Liver (tissue), 9 donors: ENCODE measurements around the gene RARB. TPM values are rescaled to one million over a fixed set of nuclear protein-coding genes. Genes with fewer than 3 reads are reported as not detected.

ENCODE experiments used
- DNase-seq: peaks from one replicate; pipeline ENCODE4 v3.0.0-alpha.2; 2017; ENCODE audit warnings: low spot score
- H3K27ac ChIP-seq, 2 donors: one replicate each; pipeline ENCODE4 v1.7.0; 2013; ENCODE audit warnings: inconsistent platforms in 2 of 2, low read length in 2 of 2, control low read depth in 1 of 2, low read depth in 1 of 2, mild to moderate bottlenecking in 1 of 2
- H3K27me3 ChIP-seq, 4 donors: one replicate each; pipeline versions ENCODE4 v1.6.1 to v1.7.0; 2013; ENCODE audit warnings: low read length in 3 of 4, inconsistent platforms in 1 of 4, mild to moderate bottlenecking in 1 of 4, moderate library complexity in 1 of 4; ENCODE audit not compliant: control insufficient read depth in 4 of 4, insufficient read depth in 4 of 4
- H3K36me3 ChIP-seq, 4 donors: one replicate each; pipeline versions ENCODE4 v1.6.1 to v1.7.0; 2013; ENCODE audit warnings: low read length in 3 of 4, mild to moderate bottlenecking in 3 of 4, low read depth in 1 of 4, moderate library complexity in 1 of 4; ENCODE audit not compliant: control insufficient read depth in 4 of 4, insufficient read depth in 3 of 4
- H3K4me1 ChIP-seq, 4 donors: one replicate each; pipeline versions ENCODE4 v1.6.1 to v1.7.0; 2013; ENCODE audit warnings: low read length in 3 of 4, mild to moderate bottlenecking in 3 of 4, moderate library complexity in 1 of 4; ENCODE audit not compliant: control insufficient read depth in 4 of 4, insufficient read depth in 4 of 4
- H3K4me3 ChIP-seq, 3 donors: one replicate each; pipeline versions ENCODE4 v1.6.1 to v1.7.0; 2013; ENCODE audit warnings: low read length in 3 of 3, control low read depth in 1 of 3, low read depth in 1 of 3, mild to moderate bottlenecking in 1 of 3
- H3K9ac ChIP-seq, 2 donors: one replicate each; pipeline ENCODE4 v1.7.0; 2013; ENCODE audit warnings: low read length in 2 of 2, mild to moderate bottlenecking in 2 of 2, moderate library complexity in 2 of 2, control low read depth in 1 of 2, low read depth in 1 of 2
- H3K9me3 ChIP-seq, 4 donors: one replicate each; pipeline versions ENCODE4 v1.6.1 to v1.7.0; 2013; ENCODE audit warnings: low read length in 3 of 4; ENCODE audit not compliant: control insufficient read depth in 4 of 4
- EGR1 ChIP-seq, 2 donors: IDR thresholded peaks; 2 replicates each; pipeline ENCODE4 v1.6.1; 2016 to 2018; ENCODE audit warnings: antibody characterized with exemption in 2 of 2, low read depth in 2 of 2
- FOXA1 ChIP-seq: IDR thresholded peaks from 2 replicates; pipeline ENCODE4 v1.6.1; 2016; ENCODE audit warnings: antibody characterized with exemption
- FOXA2 ChIP-seq: IDR thresholded peaks from 2 replicates; pipeline ENCODE4 v1.6.1; 2016; ENCODE audit warnings: antibody characterized with exemption
- GABPA ChIP-seq, 2 donors: IDR thresholded peaks in 1 of 2; conservative IDR thresholded peaks in 1 of 2; 2 replicates each; pipeline ENCODE4 v1.6.1; 2016; ENCODE audit warnings: antibody characterized with exemption in 2 of 2, mild to moderate bottlenecking in 1 of 2, moderate library complexity in 1 of 2
- HNF4A ChIP-seq, 2 donors: conservative IDR thresholded peaks; 2 replicates each; pipeline ENCODE4 v1.6.1; 2016; ENCODE audit warnings: antibody characterized with exemption in 2 of 2, mild to moderate bottlenecking in 2 of 2
- HNF4G ChIP-seq: IDR thresholded peaks from 2 replicates; pipeline ENCODE4 v1.6.1; 2016; ENCODE audit warnings: antibody characterized with exemption
- JUND ChIP-seq, 2 donors: IDR thresholded peaks; 2 replicates each; pipeline ENCODE4 v1.6.1; 2016; ENCODE audit warnings: antibody characterized with exemption in 2 of 2
- NR2F2 ChIP-seq: IDR thresholded peaks from 2 replicates; pipeline ENCODE4 v1.6.1; 2016; ENCODE audit warnings: antibody characterized with exemption
- RAD21 ChIP-seq, 2 donors: IDR thresholded peaks; 2 replicates each; pipeline ENCODE4 v1.6.1; 2016; ENCODE audit warnings: antibody characterized with exemption in 2 of 2, mild to moderate bottlenecking in 2 of 2
- RXRA ChIP-seq, 2 donors: IDR thresholded peaks; 2 replicates each; pipeline ENCODE4 v1.6.1; 2017 to 2018; ENCODE audit warnings: antibody characterized with exemption in 2 of 2, mild to moderate bottlenecking in 1 of 2
- SP1 ChIP-seq: IDR thresholded peaks from 2 replicates; pipeline ENCODE4 v1.6.1; 2018; ENCODE audit warnings: antibody characterized with exemption, mild to moderate bottlenecking
- TAF1 ChIP-seq: conservative IDR thresholded peaks from 2 replicates; pipeline ENCODE4 v1.6.1; 2016; ENCODE audit warnings: antibody characterized with exemption, mild to moderate bottlenecking
- YY1 ChIP-seq: IDR thresholded peaks from 2 replicates; pipeline ENCODE4 v1.6.1; 2016; ENCODE audit warnings: antibody characterized with exemption, mild to moderate bottlenecking
- WGBS: extraction: QIAGEN DNeasy Blood & Tissue Kit; methylation state at CpG from one replicate; pipeline ENCODE4 v1.1.7; 2013; 5-methylcytosine and 5-hydroxymethylcytosine counted together
- polyA plus RNA-seq, 2 donors: library from polyadenylated mRNA; stranded (reverse) in 1 of 2; unstranded in 1 of 2; fragments of 200-250 nt in 1 of 2; fragments of >200 nt in 1 of 2; fragmentation: Nextera tagmentation in 1 of 2; extraction: Ambion mirVana in 1 of 2; gene quantifications; one replicate each; pipeline versions ENCODE4 v1.2.1 to v1.2.3, GENCODE V29; 2013 to 2015
- total RNA-seq, 2 donors: library from RNA; depleted of rRNA; stranded (reverse); fragments of >200 nt; gene quantifications; one replicate each; pipeline ENCODE4 v1.2.3, GENCODE V29; 2014
- TF ChIP-seq, protein P1 (sequence below): IDR thresholded peaks from 2 replicates; pipeline ENCODE4 v1.6.1; 2016; ENCODE audit warnings: antibody characterized with exemption
- TF ChIP-seq, protein P2 (sequence below): fragments of 150-350 bp; IDR thresholded peaks from 2 replicates; pipeline ENCODE4 v1.5.1; 2017; ENCODE audit warnings: improper control_type of control experiment, low read depth, low read length; ENCODE audit not compliant: missing input control
- TF ChIP-seq, protein P3 (sequence below): IDR thresholded peaks from 2 replicates; pipeline ENCODE4 v1.6.1; 2016; ENCODE audit warnings: antibody characterized with exemption, mild to moderate bottlenecking
- TF ChIP-seq, protein P4 (sequence below): IDR thresholded peaks from 2 replicates; pipeline ENCODE4 v1.6.1; 2016; ENCODE audit warnings: antibody characterized with exemption
- TF ChIP-seq, protein P5 (sequence below): IDR thresholded peaks from 2 replicates; pipeline ENCODE4 v1.6.1; 2016; ENCODE audit warnings: antibody characterized with exemption
- donor health status: healthy.
- donor health status: healthy.
- donor health status: healthy.
- donor health status: healthy.
- donor health status: healthy.

Gene RARB
- total and polyA plus RNA-seq, 4 donors, result 2.1 to 3.3 (median 2.3) TPM

DNA sequence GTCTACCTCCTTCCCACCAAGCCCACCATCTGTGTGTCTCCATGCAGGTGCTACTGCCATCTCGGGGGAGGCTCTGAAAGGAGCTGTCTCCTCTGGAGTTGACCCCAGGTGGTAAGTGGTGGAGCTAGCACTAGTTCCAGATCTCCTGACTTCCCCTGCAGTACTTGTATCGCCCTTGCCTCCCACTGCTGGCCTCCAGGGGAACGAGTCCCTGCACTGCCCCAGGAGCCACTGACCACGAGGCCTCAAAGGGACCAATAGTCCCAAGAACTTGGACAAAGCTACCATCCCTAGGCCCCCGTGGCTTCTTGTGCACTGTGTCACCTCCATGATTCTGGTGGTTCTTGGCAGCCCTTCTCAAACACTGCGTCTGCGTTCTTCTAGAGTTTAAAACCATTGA lies 137.7 kb downstream of the RARB start:
- WGBS, result 91% methylated on average over 7 of the region's 7 CpGs
- Histone ChIP-seq H3K4me1 (no peaks in the 10 kb centered on the region), H3K9ac (no peak overlapping the region), H3K36me3 (peaks cover 0 to 3% (median 0%) of the 10 kb centered on the region in 4 donors), H3K27ac (no peak overlapping the region), H3K4me3 (no peak overlapping the region), H3K9me3 (no peaks in the 10 kb centered on the region), H3K27me3 (no peaks in the 10 kb centered on the region)
- TF ChIP-seq, protein P1, sequence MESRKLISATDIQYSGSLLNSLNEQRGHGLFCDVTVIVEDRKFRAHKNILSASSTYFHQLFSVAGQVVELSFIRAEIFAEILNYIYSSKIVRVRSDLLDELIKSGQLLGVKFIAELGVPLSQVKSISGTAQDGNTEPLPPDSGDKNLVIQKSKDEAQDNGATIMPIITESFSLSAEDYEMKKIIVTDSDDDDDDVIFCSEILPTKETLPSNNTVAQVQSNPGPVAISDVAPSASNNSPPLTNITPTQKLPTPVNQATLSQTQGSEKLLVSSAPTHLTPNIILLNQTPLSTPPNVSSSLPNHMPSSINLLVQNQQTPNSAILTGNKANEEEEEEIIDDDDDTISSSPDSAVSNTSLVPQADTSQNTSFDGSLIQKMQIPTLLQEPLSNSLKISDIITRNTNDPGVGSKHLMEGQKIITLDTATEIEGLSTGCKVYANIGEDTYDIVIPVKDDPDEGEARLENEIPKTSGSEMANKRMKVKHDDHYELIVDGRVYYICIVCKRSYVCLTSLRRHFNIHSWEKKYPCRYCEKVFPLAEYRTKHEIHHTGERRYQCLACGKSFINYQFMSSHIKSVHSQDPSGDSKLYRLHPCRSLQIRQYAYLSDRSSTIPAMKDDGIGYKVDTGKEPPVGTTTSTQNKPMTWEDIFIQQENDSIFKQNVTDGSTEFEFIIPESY, result no peak
- no peak for TF ChIP-seq FOXA2
- TF ChIP-seq, protein P2, sequence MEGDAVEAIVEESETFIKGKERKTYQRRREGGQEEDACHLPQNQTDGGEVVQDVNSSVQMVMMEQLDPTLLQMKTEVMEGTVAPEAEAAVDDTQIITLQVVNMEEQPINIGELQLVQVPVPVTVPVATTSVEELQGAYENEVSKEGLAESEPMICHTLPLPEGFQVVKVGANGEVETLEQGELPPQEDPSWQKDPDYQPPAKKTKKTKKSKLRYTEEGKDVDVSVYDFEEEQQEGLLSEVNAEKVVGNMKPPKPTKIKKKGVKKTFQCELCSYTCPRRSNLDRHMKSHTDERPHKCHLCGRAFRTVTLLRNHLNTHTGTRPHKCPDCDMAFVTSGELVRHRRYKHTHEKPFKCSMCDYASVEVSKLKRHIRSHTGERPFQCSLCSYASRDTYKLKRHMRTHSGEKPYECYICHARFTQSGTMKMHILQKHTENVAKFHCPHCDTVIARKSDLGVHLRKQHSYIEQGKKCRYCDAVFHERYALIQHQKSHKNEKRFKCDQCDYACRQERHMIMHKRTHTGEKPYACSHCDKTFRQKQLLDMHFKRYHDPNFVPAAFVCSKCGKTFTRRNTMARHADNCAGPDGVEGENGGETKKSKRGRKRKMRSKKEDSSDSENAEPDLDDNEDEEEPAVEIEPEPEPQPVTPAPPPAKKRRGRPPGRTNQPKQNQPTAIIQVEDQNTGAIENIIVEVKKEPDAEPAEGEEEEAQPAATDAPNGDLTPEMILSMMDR, result no peak
- no peak for TF ChIP-seq HNF4A (conservative IDR thresholded peaks at IDR 0.05)
- no peak for TF ChIP-seq NR2F2
- no peak for TF ChIP-seq EGR1 (IDR thresholded peaks at IDR 0.05; ENCODE audit: low read depth in 2 of 2)
- TF ChIP-seq, protein P3, sequence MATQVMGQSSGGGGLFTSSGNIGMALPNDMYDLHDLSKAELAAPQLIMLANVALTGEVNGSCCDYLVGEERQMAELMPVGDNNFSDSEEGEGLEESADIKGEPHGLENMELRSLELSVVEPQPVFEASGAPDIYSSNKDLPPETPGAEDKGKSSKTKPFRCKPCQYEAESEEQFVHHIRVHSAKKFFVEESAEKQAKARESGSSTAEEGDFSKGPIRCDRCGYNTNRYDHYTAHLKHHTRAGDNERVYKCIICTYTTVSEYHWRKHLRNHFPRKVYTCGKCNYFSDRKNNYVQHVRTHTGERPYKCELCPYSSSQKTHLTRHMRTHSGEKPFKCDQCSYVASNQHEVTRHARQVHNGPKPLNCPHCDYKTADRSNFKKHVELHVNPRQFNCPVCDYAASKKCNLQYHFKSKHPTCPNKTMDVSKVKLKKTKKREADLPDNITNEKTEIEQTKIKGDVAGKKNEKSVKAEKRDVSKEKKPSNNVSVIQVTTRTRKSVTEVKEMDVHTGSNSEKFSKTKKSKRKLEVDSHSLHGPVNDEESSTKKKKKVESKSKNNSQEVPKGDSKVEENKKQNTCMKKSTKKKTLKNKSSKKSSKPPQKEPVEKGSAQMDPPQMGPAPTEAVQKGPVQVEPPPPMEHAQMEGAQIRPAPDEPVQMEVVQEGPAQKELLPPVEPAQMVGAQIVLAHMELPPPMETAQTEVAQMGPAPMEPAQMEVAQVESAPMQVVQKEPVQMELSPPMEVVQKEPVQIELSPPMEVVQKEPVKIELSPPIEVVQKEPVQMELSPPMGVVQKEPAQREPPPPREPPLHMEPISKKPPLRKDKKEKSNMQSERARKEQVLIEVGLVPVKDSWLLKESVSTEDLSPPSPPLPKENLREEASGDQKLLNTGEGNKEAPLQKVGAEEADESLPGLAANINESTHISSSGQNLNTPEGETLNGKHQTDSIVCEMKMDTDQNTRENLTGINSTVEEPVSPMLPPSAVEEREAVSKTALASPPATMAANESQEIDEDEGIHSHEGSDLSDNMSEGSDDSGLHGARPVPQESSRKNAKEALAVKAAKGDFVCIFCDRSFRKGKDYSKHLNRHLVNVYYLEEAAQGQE, result no peak
- no peak for TF ChIP-seq SP1
- TF ChIP-seq TAF1, result no peak
- TF ChIP-seq, protein P4, sequence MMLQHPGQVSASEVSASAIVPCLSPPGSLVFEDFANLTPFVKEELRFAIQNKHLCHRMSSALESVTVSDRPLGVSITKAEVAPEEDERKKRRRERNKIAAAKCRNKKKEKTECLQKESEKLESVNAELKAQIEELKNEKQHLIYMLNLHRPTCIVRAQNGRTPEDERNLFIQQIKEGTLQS, result no peak
- TF ChIP-seq GABPA (IDR thresholded peaks at IDR 0.05 in 1 of 2, conservative IDR thresholded peaks at IDR 0.05 in 1 of 2), result no peak
- TF ChIP-seq FOXA1, result no peak
- TF ChIP-seq RAD21 (IDR thresholded peaks at IDR 0.05), result no peak
- no peak for TF ChIP-seq JUND (IDR thresholded peaks at IDR 0.05)
- TF ChIP-seq, protein P5, sequence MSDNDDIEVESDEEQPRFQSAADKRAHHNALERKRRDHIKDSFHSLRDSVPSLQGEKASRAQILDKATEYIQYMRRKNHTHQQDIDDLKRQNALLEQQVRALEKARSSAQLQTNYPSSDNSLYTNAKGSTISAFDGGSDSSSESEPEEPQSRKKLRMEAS, result no peak
- TF ChIP-seq YY1, result no peak
- no peak for TF ChIP-seq HNF4G
- TF ChIP-seq RXRA (IDR thresholded peaks at IDR 0.05), result no peak
- DNase-seq, result no peak
